Upper lobe of left lung (tissue), 6 donors: ENCODE measurements around the gene PGBD2. TPM values are rescaled to one million over a fixed set of nuclear protein-coding genes. Genes with fewer than 3 reads are reported as not detected.
A peak's percentile ranks its signal among the peaks of the same experiment; 100 is the strongest.

ENCODE experiments used
- ATAC-seq, 2 donors: fragments of 200-7000 bp; cut with Tn5 transposase; one replicate each; pipeline ENCODE4 v1.9.1; 2022; ENCODE audit warnings: mild to moderate bottlenecking in 2 of 2, moderate library complexity in 2 of 2; ENCODE audit not compliant: low FRiP score in 2 of 2
- DNase-seq, 2 donors: peaks; one replicate each; pipeline ENCODE4 v3.0.0-alpha.2; 2019 to 2020
- H3K27ac ChIP-seq, 4 donors: fragments of 200-600 bp; sonication (generic); one replicate each; pipeline ENCODE4 v1.5.1; 2016 to 2019
- H3K27me3 ChIP-seq, 4 donors: fragments of 200-600 bp; sonication (generic); one replicate each; pipeline ENCODE4 v1.5.1; 2017 to 2019
- H3K36me3 ChIP-seq, 4 donors: fragments of 200-600 bp; sonication (generic); one replicate each; pipeline ENCODE4 v1.5.1; 2016 to 2019
- H3K4me1 ChIP-seq, 4 donors: fragments of 200-600 bp; sonication (generic); one replicate each; pipeline ENCODE4 v1.5.1; 2018 to 2019
- H3K4me3 ChIP-seq, 4 donors: fragments of 200-600 bp; sonication (generic); one replicate each; pipeline ENCODE4 v1.5.1; 2017 to 2019; ENCODE audit warnings: mild to moderate bottlenecking in 2 of 4, moderate library complexity in 1 of 4
- H3K9me3 ChIP-seq, 4 donors: fragments of 200-600 bp; sonication (generic); one replicate each; pipeline ENCODE4 v1.5.1; 2018 to 2019
- EP300 ChIP-seq, 4 donors: sonication (generic); formaldehyde crosslinking; IDR thresholded peaks; one replicate each; pipeline ENCODE4 v1.5.1; 2017; ENCODE audit warnings: antibody characterized with exemption in 4 of 4, control low read depth in 2 of 4
- POLR2A ChIP-seq, 4 donors: fragments of 450-650 bp; IDR thresholded peaks; one replicate each; pipeline ENCODE4 v1.5.1; 2016 to 2017; ENCODE audit warnings: antibody characterized with exemption in 4 of 4, mild to moderate bottlenecking in 2 of 4
- POLR2AphosphoS5 ChIP-seq, 2 donors: sonication (generic); formaldehyde crosslinking; IDR thresholded peaks; one replicate each; pipeline ENCODE4 v1.5.1; 2017; ENCODE audit warnings: antibody characterized with exemption in 2 of 2
- WGBS, 2 donors: methylation state at CpG; one replicate each; pipeline ENCODE4 v1.1.5; 2017 to 2018; 5-methylcytosine and 5-hydroxymethylcytosine counted together
- total RNA-seq, 6 donors: library from RNA; depleted of rRNA in 4 of 6; stranded (reverse); fragments of >200 nt in 4 of 6; gene quantifications; one replicate each; pipeline versions ENCODE4 v1.1.0 to v1.2.1, GENCODE V29; 2016 to 2021
- TF ChIP-seq, protein P1 (sequence below), 6 experiments: fragments of 450-650 bp in 4 of 6; fragments of 200-600 bp in 2 of 6; sonication (generic) in 2 of 6; IDR thresholded peaks; one replicate each; pipeline ENCODE4 v1.5.1; 2016 to 2019; ENCODE audit warnings: antibody characterized with exemption in 6 of 6
- donor health status: DM: no; HTN: no; CAD: no; lungs with moderate emphysema.
- donor health status: DM: no; HTN: yes; CAD: no; lungs with severe emphysema.

Gene PGBD2
- 10 to 100 TPM in 2 of 6 donors, 1 to 10 TPM in 4; 5.6 to 19.9 (median 6.7) TPM for total RNA-seq

DNA sequence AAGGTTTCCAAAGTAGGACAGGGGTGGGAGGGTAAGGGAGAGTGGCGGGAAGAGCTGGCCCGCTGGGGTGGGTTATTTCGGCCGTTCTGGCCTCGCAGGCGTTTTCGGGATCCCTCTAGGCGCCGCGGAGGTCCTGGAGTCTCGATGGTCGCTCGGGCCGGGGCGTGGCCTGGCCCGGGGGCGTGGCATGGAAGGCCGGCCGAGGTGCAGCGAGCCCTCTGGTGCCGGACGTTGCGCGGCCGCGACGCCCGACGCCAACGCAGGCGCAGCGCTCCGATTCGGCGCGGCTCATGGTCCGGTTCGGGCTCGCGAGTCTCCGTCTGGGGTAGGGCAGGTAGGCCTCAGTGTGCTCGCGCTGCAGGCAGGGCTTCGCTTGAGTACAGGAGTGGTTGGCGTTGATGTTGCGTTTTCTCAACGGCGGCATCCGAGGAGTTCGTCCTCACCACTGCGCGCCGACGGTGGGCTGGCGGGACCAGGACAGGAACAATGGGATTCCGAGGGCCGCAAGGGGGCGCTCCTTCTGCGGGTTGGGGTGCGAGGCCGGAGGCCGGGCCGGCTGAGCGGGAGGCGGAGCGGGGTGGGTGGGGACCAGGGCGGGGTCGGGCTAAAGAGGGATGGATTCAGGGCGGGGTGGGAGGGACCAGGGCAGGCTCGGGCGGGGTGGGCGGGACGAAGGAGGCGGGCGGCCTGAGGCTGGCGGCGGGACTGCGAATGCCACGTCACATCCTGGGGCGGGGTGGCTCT is at the start of gene PGBD2:
Gene PGBD2 (plus strand): TSS at position 227 of the 744 bp plus-strand sequence. CDS start 7,628 bp downstream, outside the sequence.
- no peaks in the 10 kb centered on the region for H3K27me3 ChIP-seq
- peak within 1 kb of the TSS; percentile 52 to 91 (median 67) for H3K4me3 ChIP-seq
- DNase-seq: peak; percentile 95 to 99
- WGBS, 2 donors: 3% methylated on average over 31 of the region's 80 CpGs; no CpG with 5 or more reads in 1 of the 2 donors
- peak; percentile 96 to 99 for ATAC-seq
- TF ChIP-seq EP300 (IDR thresholded peaks at IDR 0.05) (no peak), POLR2AphosphoS5 (IDR thresholded peaks at IDR 0.05) (peak; percentile 92 to 94), POLR2A (IDR thresholded peaks at IDR 0.05) (peak in 3 of 4 donors; percentile 55 to 93 (median 77))
- TF ChIP-seq, protein P1, sequence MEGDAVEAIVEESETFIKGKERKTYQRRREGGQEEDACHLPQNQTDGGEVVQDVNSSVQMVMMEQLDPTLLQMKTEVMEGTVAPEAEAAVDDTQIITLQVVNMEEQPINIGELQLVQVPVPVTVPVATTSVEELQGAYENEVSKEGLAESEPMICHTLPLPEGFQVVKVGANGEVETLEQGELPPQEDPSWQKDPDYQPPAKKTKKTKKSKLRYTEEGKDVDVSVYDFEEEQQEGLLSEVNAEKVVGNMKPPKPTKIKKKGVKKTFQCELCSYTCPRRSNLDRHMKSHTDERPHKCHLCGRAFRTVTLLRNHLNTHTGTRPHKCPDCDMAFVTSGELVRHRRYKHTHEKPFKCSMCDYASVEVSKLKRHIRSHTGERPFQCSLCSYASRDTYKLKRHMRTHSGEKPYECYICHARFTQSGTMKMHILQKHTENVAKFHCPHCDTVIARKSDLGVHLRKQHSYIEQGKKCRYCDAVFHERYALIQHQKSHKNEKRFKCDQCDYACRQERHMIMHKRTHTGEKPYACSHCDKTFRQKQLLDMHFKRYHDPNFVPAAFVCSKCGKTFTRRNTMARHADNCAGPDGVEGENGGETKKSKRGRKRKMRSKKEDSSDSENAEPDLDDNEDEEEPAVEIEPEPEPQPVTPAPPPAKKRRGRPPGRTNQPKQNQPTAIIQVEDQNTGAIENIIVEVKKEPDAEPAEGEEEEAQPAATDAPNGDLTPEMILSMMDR (IDR thresholded peaks at IDR 0.05): peak; percentile 66 to 97 (median 88)
- no peaks in the 10 kb centered on the region for H3K9me3 ChIP-seq
- H3K4me1 ChIP-seq: peaks cover 10 to 14% (median 11%) of the 10 kb centered on the region in 4 donors
- H3K36me3 ChIP-seq: peaks cover 0 to 3% (median 0%) of the 10 kb centered on the region in 4 donors
- H3K27ac ChIP-seq: peak within 1 kb of the TSS; percentile 92 to 96 (median 94)

- H3K27ac ChIP-seq: peak overlapping the region in 3 of 4 donors; percentile 90 to 96 (median 96)
- TF ChIP-seq POLR2A (IDR thresholded peaks at IDR 0.05) (no peak), POLR2AphosphoS5 (IDR thresholded peaks at IDR 0.05) (no peak), EP300 (IDR thresholded peaks at IDR 0.05) (no peak)
- TF ChIP-seq, protein P1 (IDR thresholded peaks at IDR 0.05): no peak
- DNase-seq (peak in 1 of 2 donors; percentile 76), ATAC-seq (no peak)
- no peaks in the 10 kb centered on the region for H3K27me3 ChIP-seq
- WGBS, 2 donors: 85 to 91% methylated on average over 5 to 7 of the region's 7 CpGs
- H3K4me1 ChIP-seq: peaks cover 15 to 24% (median 20%) of the 10 kb centered on the region in 4 donors
- H3K4me3 ChIP-seq: peak overlapping the region in 1 of 4 donors; percentile 56
- no peaks in the 10 kb centered on the region for H3K9me3 ChIP-seq
- H3K36me3 ChIP-seq: peaks cover 0 to 20% (median 5%) of the 10 kb centered on the region in 4 donors
Measured at GRCh38 chr1:248857201-248857600, 48.8 kb upstream of the PGBD2 start.

GRCh38 chr1:248857749-248858095 is 48.3 kb upstream of the PGBD2 start:
- ATAC-seq: peak in 1 of 2 donors; percentile 1
- Histone ChIP-seq H3K9me3 (no peaks in the 10 kb centered on the region), H3K4me1 (peaks cover 18 to 26% (median 24%) of the 10 kb centered on the region in 4 donors), H3K36me3 (peaks cover 0 to 20% (median 5%) of the 10 kb centered on the region in 4 donors), H3K4me3 (peak overlapping the region; percentile 45 to 76 (median 52)), H3K27ac (peak overlapping the region; percentile 84 to 96 (median 93)), H3K27me3 (no peaks in the 10 kb centered on the region)
- no peak for DNase-seq
- 15 to 26% methylated on average over 4 of the region's 4 CpGs for whole genome bisulfite sequencing, 2 donors
- TF ChIP-seq POLR2AphosphoS5 (IDR thresholded peaks at IDR 0.05) (no peak), POLR2A (IDR thresholded peaks at IDR 0.05) (no peak), EP300 (IDR thresholded peaks at IDR 0.05) (no peak)

GRCh38 chr1:248858096-248858890 is 47.7 kb upstream of the PGBD2 start:
- Histone ChIP-seq H3K27me3 (no peaks in the 10 kb centered on the region), H3K4me3 (peak overlapping the region; percentile 45 to 76 (median 52)), H3K4me1 (peaks cover 21 to 30% (median 27%) of the 10 kb centered on the region in 4 donors), H3K9me3 (no peaks in the 10 kb centered on the region), H3K27ac (peak overlapping the region; percentile 84 to 96 (median 93)), H3K36me3 (peaks cover 0 to 20% (median 5%) of the 10 kb centered on the region in 4 donors)
- TF ChIP-seq POLR2AphosphoS5 (IDR thresholded peaks at IDR 0.05): peak; percentile 37 to 44
- peak in 1 of 4 donors; percentile 54 for TF ChIP-seq POLR2A (IDR thresholded peaks at IDR 0.05)
- TF ChIP-seq EP300 (IDR thresholded peaks at IDR 0.05): no peak
- TF ChIP-seq, protein P1 (IDR thresholded peaks at IDR 0.05): peak; percentile 28 to 62 (median 38)
- ATAC-seq: peak; percentile 80 to 83
- peak; percentile 84 to 92 for DNase-seq
- WGBS, 2 donors: 0 to 1% methylated on average over 4 to 39 of the region's 45 CpGs
